Fibroblast of lung (primary cell): ENCODE data around the gene DOK5.

Experiments
- EZH2 ChIP-seq: IDR thresholded peaks from 2 replicates; pipeline ENCODE4 v1.5.1; 2012; ENCODE audit warnings: low read length, control low read depth, mild to moderate bottlenecking; ENCODE audit errors: missing control alignments
- TF ChIP-seq, protein P1 (sequence below), 2 donors: IDR thresholded peaks in 1 of 2; conservative IDR thresholded peaks in 1 of 2; 1 replicate in 1 of 2; 2 replicates in 1 of 2; pipeline ENCODE4 v1.5.1; 2011 to 2012; ENCODE audit warnings: low read length in 2 of 2, control low read depth in 1 of 2, inconsistent platforms in 1 of 2, low read depth in 1 of 2, mild to moderate bottlenecking in 1 of 2

- no peak for TF ChIP-seq EZH2
- TF ChIP-seq, protein P1, sequence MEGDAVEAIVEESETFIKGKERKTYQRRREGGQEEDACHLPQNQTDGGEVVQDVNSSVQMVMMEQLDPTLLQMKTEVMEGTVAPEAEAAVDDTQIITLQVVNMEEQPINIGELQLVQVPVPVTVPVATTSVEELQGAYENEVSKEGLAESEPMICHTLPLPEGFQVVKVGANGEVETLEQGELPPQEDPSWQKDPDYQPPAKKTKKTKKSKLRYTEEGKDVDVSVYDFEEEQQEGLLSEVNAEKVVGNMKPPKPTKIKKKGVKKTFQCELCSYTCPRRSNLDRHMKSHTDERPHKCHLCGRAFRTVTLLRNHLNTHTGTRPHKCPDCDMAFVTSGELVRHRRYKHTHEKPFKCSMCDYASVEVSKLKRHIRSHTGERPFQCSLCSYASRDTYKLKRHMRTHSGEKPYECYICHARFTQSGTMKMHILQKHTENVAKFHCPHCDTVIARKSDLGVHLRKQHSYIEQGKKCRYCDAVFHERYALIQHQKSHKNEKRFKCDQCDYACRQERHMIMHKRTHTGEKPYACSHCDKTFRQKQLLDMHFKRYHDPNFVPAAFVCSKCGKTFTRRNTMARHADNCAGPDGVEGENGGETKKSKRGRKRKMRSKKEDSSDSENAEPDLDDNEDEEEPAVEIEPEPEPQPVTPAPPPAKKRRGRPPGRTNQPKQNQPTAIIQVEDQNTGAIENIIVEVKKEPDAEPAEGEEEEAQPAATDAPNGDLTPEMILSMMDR (conservative IDR thresholded peaks at IDR 0.05 in 1 of 2, IDR thresholded peaks at IDR 0.05 in 1 of 2; ENCODE audit: low read depth in 1 of 2, low read length in 2 of 2) = no peak
These were observed 1.3 kb upstream of the DOK5 start for GRCh38 chr20:54474046-54474445.
